Calu3 (cell line): ENCODE data around the gene P2RX2. TPM values are rescaled to one million over a fixed set of nuclear protein-coding genes. Genes with fewer than 3 reads are reported as not detected.

ENCODE experiments used
- BruUV-seq: library from RNA; stranded (reverse); fragments of 400-500 nt; replicated peaks from 2 replicates; lab custom pipeline; 2021; lab: Mats Ljungman, UMichigan
- CTCF ChIA-PET: fragments of 300-600 bp; sonication (Branson Sonifier 250); formaldehyde crosslinking; loops from one replicate; lab custom pipeline; 2022; ENCODE audit warnings: antibody characterized with exemption; lab: Charles Lee
- DNase-seq: peaks from one replicate; pipeline ENCODE4 v3.0.0; 2022
- H3K27ac Mint-ChIP-seq: one replicate; pipeline ENCODE4 v1.8.0; 2022; ENCODE audit warnings: mixed read lengths; ENCODE audit not compliant: unreplicated experiment
- H3K27me3 Mint-ChIP-seq: one replicate; pipeline ENCODE4 v1.8.0; 2022; ENCODE audit warnings: mixed read lengths; ENCODE audit not compliant: unreplicated experiment
- H3K36me3 Mint-ChIP-seq: one replicate; pipeline ENCODE4 v1.8.0; 2022; ENCODE audit warnings: mild to moderate bottlenecking, moderate library complexity, mixed read lengths; ENCODE audit not compliant: insufficient read depth, unreplicated experiment
- H3K4me1 Mint-ChIP-seq: one replicate; pipeline ENCODE4 v1.8.0; 2022; ENCODE audit warnings: mild to moderate bottlenecking, low read depth, mixed read lengths; ENCODE audit not compliant: unreplicated experiment
- H3K4me3 Mint-ChIP-seq: one replicate; pipeline ENCODE4 v1.8.0; 2022; ENCODE audit warnings: mild to moderate bottlenecking, low read depth, moderate library complexity, mixed read lengths; ENCODE audit not compliant: unreplicated experiment
- H3K9me3 Mint-ChIP-seq: one replicate; pipeline ENCODE4 v1.8.0; 2022; ENCODE audit warnings: low read depth, mixed read lengths; ENCODE audit not compliant: unreplicated experiment
- intact Hi-C: fragments of 100-400 bp; cut with micrococcal nuclease; formaldehyde crosslinking; loops from one replicate; pipeline ENCODE4 v1.10.0; 2022; ENCODE audit not compliant: unreplicated experiment
- total RNA-seq: library from RNA; stranded (reverse); gene quantifications from 2 replicates; pipeline ENCODE4 v1.2.3, GENCODE V29; 2022
- TF ChIP-seq, protein P1 (sequence below): fragments of 200-600 bp; IDR thresholded peaks from one replicate; pipeline ENCODE4 v1.8.0; 2022; ENCODE audit warnings: antibody characterized with exemption; ENCODE audit not compliant: unreplicated experiment

P2RX2 gene
- total RNA-seq, 1 experiment from 2014 or later: not detected

DNA sequence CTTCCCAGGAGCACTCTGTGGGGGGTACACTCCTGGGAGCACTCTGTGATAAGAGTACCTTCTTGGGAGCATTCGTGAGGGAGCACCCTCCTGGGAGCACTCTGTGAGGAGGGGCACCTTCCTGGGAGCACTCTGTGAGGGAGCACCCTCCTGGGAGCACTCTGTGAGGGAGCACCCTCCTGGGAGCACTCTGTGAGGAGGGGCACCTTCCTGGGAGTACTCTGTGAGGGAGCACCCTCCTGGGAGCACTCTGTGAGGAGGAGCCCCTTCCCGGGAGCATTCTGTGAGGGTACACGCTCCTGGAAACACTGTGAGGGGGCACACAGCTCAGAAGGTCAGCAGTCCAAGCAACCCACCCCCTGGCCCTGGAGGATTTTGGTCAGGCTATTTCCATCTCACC lies 30.8 kb upstream of the P2RX2 start:
- CTCF ChIA-PET: no interaction called here
- intact Hi-C loops: no loop called here
- BruUV-seq: no TSS peak
- Mint-ChIP-seq H3K4me1 (no peaks in the 10 kb centered on the region), H3K36me3 (peaks cover 11% of the 10 kb centered on the region), H3K4me3 (no peak overlapping the region), H3K27me3 (peaks cover 41% of the 10 kb centered on the region), H3K9me3 (no peaks in the 10 kb centered on the region), H3K27ac (no peak overlapping the region)
- TF ChIP-seq, protein P1, sequence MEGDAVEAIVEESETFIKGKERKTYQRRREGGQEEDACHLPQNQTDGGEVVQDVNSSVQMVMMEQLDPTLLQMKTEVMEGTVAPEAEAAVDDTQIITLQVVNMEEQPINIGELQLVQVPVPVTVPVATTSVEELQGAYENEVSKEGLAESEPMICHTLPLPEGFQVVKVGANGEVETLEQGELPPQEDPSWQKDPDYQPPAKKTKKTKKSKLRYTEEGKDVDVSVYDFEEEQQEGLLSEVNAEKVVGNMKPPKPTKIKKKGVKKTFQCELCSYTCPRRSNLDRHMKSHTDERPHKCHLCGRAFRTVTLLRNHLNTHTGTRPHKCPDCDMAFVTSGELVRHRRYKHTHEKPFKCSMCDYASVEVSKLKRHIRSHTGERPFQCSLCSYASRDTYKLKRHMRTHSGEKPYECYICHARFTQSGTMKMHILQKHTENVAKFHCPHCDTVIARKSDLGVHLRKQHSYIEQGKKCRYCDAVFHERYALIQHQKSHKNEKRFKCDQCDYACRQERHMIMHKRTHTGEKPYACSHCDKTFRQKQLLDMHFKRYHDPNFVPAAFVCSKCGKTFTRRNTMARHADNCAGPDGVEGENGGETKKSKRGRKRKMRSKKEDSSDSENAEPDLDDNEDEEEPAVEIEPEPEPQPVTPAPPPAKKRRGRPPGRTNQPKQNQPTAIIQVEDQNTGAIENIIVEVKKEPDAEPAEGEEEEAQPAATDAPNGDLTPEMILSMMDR: no peak
- no peak for DNase-seq

DNA sequence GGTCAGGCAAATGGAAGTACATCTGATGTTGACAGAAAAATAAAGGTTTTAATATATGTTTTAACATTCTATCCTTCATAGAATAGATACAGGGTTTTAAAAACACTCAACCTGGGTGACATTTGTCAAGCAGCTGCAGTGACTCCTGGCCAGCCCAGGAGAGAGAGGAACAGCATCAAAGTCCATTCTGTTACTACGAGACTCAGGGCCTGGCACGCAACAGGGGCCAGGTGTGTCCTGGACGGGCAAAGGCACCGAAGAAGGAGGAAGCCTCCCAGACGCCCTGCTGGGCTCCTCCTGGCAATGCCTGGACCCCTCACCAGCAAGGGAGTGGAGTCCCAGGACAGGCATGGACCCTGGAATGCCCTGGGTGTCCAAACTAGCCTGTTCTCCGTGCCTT lies 30.3 kb upstream of the P2RX2 start:
- TF ChIP-seq, protein P1: no peak
- H3K9me3 Mint-ChIP-seq: no peaks in the 10 kb centered on the region
- CTCF ChIA-PET: no interaction called here
- intact Hi-C loops: no loop called here
- peaks cover under 1% of the 10 kb centered on the region for H3K4me1 Mint-ChIP-seq
- DNase-seq: no peak
- no peak overlapping the region for H3K27ac Mint-ChIP-seq
- H3K4me3 Mint-ChIP-seq: no peak overlapping the region
- no TSS peak for BruUV-seq
- peaks cover 47% of the 10 kb centered on the region for H3K27me3 Mint-ChIP-seq
- H3K36me3 Mint-ChIP-seq: peaks cover 11% of the 10 kb centered on the region

DNA sequence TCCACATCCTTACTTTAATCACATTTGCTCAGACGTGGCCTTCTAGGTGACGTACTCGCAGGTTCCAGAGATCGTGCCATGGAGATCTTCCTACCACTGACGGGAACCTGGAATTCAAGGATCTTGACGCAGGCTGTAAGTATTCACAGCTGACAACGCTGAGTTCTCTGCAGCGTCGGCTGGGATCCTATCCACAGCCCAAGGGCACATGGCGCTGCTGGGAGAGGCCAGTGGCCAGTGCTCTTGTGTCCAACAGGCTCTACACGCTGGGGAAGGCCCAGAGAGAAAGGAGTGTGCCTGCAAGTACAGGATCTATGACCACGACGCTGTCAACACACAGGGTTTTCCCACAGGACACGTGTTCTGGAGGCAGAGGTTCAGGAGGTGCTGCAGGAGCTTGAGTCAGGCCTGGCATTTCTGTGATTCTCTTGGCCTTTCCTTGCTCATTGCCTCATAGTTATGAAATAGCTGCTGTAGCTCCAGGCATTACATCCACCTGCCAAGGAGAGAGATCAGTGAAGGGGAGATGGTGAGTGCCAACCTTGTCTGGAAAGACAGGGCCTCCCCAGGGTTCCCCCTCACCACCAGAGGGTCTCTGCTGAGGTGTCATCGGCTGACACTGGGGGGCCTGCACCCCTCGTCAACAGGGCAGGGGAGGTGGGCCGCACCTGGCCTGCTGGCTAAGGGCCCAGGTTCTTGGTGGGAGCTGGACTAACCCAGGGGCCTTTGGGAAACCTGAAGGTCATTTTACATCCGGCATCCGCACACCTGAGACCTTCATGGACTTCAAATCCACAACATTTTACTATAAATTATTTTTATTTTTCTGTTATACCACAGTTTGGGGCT lies 29.5 kb upstream of the P2RX2 start:
- Mint-ChIP-seq H3K9me3 (peaks cover 2% of the 10 kb centered on the region), H3K4me3 (no peak overlapping the region), H3K27me3 (peaks cover 54% of the 10 kb centered on the region), H3K27ac (no peak overlapping the region), H3K4me1 (peaks cover 7% of the 10 kb centered on the region), H3K36me3 (peaks cover 12% of the 10 kb centered on the region)
- intact Hi-C loops: no loop called here
- CTCF ChIA-PET: interaction anchor here (0.6 kb wide), 1 partner anchor 159 kb away, joined by 3 read pairs; no protein-coding TSS in a partner anchor
- DNase-seq: no peak
- no TSS peak for BruUV-seq
- TF ChIP-seq, protein P1: no peak

DNA sequence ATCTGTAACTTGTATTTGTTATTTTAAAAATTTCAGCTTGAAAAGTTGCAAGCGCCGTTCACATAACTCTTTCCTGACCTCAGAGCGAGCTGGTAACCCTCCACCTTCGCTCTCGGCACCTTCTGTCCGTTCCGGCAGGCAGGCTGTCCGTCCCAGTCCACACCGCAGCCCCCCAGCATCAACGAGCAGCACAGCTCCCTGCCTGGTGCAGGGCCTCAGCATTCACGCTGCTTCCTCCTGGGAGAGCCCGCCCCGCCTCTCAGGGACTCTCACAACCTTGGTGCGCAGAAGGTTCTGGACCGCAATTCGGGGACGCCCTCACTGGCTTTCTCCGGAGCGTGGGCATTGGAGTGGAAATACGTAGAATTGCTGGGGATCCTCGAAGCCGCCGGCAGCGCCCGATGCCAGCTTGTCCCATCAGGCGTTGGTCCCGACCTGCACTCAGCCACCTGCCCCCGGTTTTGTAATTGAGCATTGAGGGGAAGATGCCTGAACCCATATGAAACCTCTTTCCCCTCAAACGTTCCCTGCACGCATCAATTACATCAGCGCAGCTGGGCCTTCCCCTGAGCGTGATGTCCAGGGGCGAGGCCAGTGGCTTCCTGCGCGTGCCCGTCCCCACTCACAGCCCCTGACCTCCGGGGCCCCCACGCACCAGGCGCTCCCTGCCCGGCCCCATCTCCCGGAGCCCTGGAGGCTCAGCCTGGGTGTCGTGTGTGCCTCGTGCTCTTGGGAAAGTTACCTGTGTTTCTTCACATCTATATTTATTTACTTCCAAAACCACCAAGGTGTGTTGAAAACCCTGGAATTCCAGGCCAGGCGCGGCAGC lies 27.3 kb upstream of the P2RX2 start:
- TF ChIP-seq, protein P1: no peak
- Mint-ChIP-seq H3K27me3 (peaks cover 75% of the 10 kb centered on the region), H3K4me1 (peaks cover 12% of the 10 kb centered on the region), H3K36me3 (peaks cover 8% of the 10 kb centered on the region), H3K4me3 (no peak overlapping the region), H3K27ac (no peak overlapping the region), H3K9me3 (peaks cover 2% of the 10 kb centered on the region)
- no peak for DNase-seq
- no TSS peak for BruUV-seq
- intact Hi-C loops: no loop called here
- CTCF ChIA-PET: interaction anchor here (0.7 kb wide), 1 partner anchor 572 kb away, joined by 5 read pairs; no protein-coding TSS in a partner anchor
